ENCODE measurements around the gene TFRC. TPM values are rescaled to one million over a fixed set of nuclear protein-coding genes. Genes with fewer than 3 reads are reported as not detected.

Gene TFRC
- total and polyA plus RNA-seq, 11 donors: 15.7 to 232 (median 103) TPM

- DNase-seq (no peak), ATAC-seq (no peak)
- Histone ChIP-seq H3K9me3 (no peaks in the 10 kb centered on the region), H3K36me3 (peaks cover 0 to 100% (median 100%) of the 10 kb centered on the region in 9 donors), H3K4me3 (no peak overlapping the region), H3K4me1 (peaks cover 0 to 17% (median 0%) of the 10 kb centered on the region in 12 donors), H3K27ac (no peak overlapping the region), H3K27me3 (no peaks in the 10 kb centered on the region)
- intact Hi-C loops (cut with DNase I): loop anchor here in 1 of 10 donors (10.0 kb wide), 1 partner anchor 447 kb away; the partner anchor contains the start of gene SMCO1
- 87 to 96% (median 93%) methylated on average over 3 of the region's 3 CpGs for WGBS, 4 donors
- TF ChIP-seq, protein P1, sequence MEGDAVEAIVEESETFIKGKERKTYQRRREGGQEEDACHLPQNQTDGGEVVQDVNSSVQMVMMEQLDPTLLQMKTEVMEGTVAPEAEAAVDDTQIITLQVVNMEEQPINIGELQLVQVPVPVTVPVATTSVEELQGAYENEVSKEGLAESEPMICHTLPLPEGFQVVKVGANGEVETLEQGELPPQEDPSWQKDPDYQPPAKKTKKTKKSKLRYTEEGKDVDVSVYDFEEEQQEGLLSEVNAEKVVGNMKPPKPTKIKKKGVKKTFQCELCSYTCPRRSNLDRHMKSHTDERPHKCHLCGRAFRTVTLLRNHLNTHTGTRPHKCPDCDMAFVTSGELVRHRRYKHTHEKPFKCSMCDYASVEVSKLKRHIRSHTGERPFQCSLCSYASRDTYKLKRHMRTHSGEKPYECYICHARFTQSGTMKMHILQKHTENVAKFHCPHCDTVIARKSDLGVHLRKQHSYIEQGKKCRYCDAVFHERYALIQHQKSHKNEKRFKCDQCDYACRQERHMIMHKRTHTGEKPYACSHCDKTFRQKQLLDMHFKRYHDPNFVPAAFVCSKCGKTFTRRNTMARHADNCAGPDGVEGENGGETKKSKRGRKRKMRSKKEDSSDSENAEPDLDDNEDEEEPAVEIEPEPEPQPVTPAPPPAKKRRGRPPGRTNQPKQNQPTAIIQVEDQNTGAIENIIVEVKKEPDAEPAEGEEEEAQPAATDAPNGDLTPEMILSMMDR (IDR thresholded peaks at IDR 0.05): no peak
- TF ChIP-seq POLR2A (IDR thresholded peaks at IDR 0.05): no peak
Measured at GRCh38 chr3:196067439-196067838, 14.5 kb downstream of the TFRC start.

DNA sequence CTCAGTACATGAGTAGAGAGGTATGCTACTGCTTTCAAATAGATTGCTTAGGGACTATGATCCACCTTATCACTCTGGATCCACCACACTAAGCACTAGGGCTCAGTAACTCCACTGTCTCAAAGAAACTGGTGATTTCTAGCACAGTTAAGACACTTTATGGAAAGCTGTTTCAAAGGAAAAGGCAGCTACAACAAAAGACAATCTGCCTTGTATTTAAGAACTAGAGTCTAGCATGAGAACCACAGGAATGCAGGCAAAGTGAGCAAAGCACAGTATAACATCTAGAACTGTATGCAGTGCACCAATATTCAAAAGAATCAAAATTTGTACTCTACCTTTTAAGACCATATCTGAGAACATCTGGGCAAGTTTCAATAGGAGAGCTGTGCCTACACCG is 17.9 kb downstream of the TFRC start:
- H3K27me3 ChIP-seq: no peaks in the 10 kb centered on the region
- DNase-seq (no peak), ATAC-seq (no peak)
- intact Hi-C loops (cut with DNase I): loop anchor here in 1 of 10 donors (10.0 kb wide), 1 partner anchor 451 kb away; the partner anchor contains the start of gene SMCO1
- WGBS, 4 donors: 90 to 100% (median 95%) methylated on average over 1 of the region's 1 CpG
- no peaks in the 10 kb centered on the region for H3K9me3 ChIP-seq
- H3K4me1 ChIP-seq: no peaks in the 10 kb centered on the region
- TF ChIP-seq, protein P1 (IDR thresholded peaks at IDR 0.05): no peak
- TF ChIP-seq POLR2A (IDR thresholded peaks at IDR 0.05): no peak
- H3K36me3 ChIP-seq: peaks cover 0 to 100% (median 100%) of the 10 kb centered on the region in 9 donors
- H3K4me3 ChIP-seq: no peak overlapping the region
- H3K27ac ChIP-seq: no peak overlapping the region

DNA sequence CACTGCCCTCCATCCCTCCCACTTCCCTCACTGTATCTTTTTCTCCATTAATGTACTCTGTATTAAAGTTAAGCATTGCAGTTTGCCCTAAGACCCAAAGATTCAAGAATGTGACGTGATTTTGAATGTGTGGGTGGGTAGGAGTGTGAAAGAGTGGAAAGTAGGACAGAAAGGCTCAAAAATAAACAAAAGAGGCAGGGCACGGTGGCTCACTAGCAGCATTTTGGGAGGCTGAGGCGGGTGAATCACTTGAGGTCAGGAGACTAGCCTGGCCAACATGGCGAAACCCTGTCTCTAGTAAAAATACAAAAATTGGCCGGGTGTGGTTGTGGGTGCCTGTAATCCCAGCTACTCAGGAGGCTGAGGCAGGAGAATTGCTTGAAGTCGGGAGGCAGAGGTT is 18.4 kb downstream of the TFRC start:
- intact Hi-C loops (cut with DNase I): loop anchor here in 1 of 10 donors (10.0 kb wide), 1 partner anchor 451 kb away; the partner anchor contains the start of gene SMCO1
- Histone ChIP-seq H3K4me1 (no peaks in the 10 kb centered on the region), H3K27me3 (no peaks in the 10 kb centered on the region), H3K4me3 (no peak overlapping the region), H3K36me3 (peaks cover 0 to 100% (median 100%) of the 10 kb centered on the region in 9 donors), H3K9me3 (no peaks in the 10 kb centered on the region), H3K27ac (no peak overlapping the region)
- 87 to 91% (median 91%) methylated on average over 6 of the region's 6 CpGs for WGBS, 4 donors
- DNase-seq: no peak
- no peak for ATAC-seq
- TF ChIP-seq, protein P1 (IDR thresholded peaks at IDR 0.05): no peak
- no peak for TF ChIP-seq POLR2A (IDR thresholded peaks at IDR 0.05)

- Histone ChIP-seq H3K36me3 (peaks cover 0 to 100% (median 100%) of the 10 kb centered on the region in 9 donors), H3K27ac (no peak overlapping the region), H3K9me3 (no peaks in the 10 kb centered on the region), H3K4me1 (no peaks in the 10 kb centered on the region), H3K4me3 (no peak overlapping the region), H3K27me3 (no peaks in the 10 kb centered on the region)
- no peak for DNase-seq
- TF ChIP-seq, protein P1 (IDR thresholded peaks at IDR 0.05): no peak
- no peak for TF ChIP-seq POLR2A (IDR thresholded peaks at IDR 0.05)
- intact Hi-C loops (cut with DNase I): loop anchor here in 1 of 10 donors (10.0 kb wide), 1 partner anchor 452 kb away; the partner anchor contains the start of gene SMCO1
- ATAC-seq: no peak
Measured at GRCh38 chr3:196063049-196063448, 18.8 kb downstream of the TFRC start.

All from heart left ventricle (tissue), 16 donors.